Parathyroid adenoma (tissue), 2 donors: Measurements from ENCODE around the gene KHK.

Experiments used
- H2AFZ ChIP-seq: fragments of 300-600 bp; sonication (generic); one replicate; pipeline ENCODE4 v1.7.0; 2017; ENCODE audit warnings: antibody characterized with exemption, mild to moderate bottlenecking
- H3K27ac ChIP-seq: fragments of 300-600 bp; sonication (generic); one replicate; pipeline ENCODE4 v1.7.0; 2017
- H3K27me3 ChIP-seq: fragments of 300-600 bp; sonication (generic); one replicate; pipeline ENCODE4 v1.7.0; 2017; ENCODE audit warnings: low read length; ENCODE audit not compliant: control insufficient read depth, insufficient read depth
- H3K36me3 ChIP-seq: fragments of 300-600 bp; sonication (generic); one replicate; pipeline ENCODE4 v1.7.0; 2017; ENCODE audit warnings: low read length; ENCODE audit not compliant: control insufficient read depth, insufficient read depth
- H3K4me1 ChIP-seq: fragments of 300-600 bp; sonication (generic); one replicate; pipeline ENCODE4 v1.7.0; 2017; ENCODE audit warnings: control low read depth
- H3K4me2 ChIP-seq: fragments of 300-600 bp; sonication (generic); one replicate; pipeline ENCODE4 v1.7.0; 2017; ENCODE audit warnings: low read length
- H3K4me3 ChIP-seq: fragments of 300-600 bp; sonication (generic); one replicate; pipeline ENCODE4 v1.7.0; 2017; ENCODE audit warnings: low read depth, low read length
- H3K79me2 ChIP-seq: fragments of 300-600 bp; sonication (generic); one replicate; pipeline ENCODE4 v1.7.0; 2017; ENCODE audit warnings: control low read depth
- H3K9ac ChIP-seq: fragments of 300-600 bp; sonication (generic); one replicate; pipeline ENCODE4 v1.7.0; 2017; ENCODE audit warnings: mild to moderate bottlenecking
- H3K9me3 ChIP-seq: fragments of 300-600 bp; sonication (generic); one replicate; pipeline ENCODE4 v1.7.0; 2017; ENCODE audit warnings: low read length; ENCODE audit not compliant: control insufficient read depth
- CTCF ChIP-seq: fragments of 300-600 bp; sonication (generic); IDR thresholded peaks from one replicate; pipeline ENCODE4 v1.7.0; 2017; ENCODE audit warnings: antibody characterized with exemption, mild to moderate bottlenecking
- donor health status: primary hyperparathyroidism.

Gene KHK

GRCh38 chr2:27053321-27053720, 33.3 kb upstream of the KHK start:
- Histone ChIP-seq H3K36me3 (no peaks in the 10 kb centered on the region), H3K4me1 (peaks cover 2% of the 10 kb centered on the region), H3K79me2 (no peaks in the 10 kb centered on the region), H3K27ac (no peak overlapping the region), H3K4me2 (no peak overlapping the region), H3K27me3 (no peaks in the 10 kb centered on the region), H3K4me3 (no peak overlapping the region), H2AFZ (no peak overlapping the region), H3K9ac (no peak overlapping the region), H3K9me3 (no peaks in the 10 kb centered on the region)
- TF ChIP-seq CTCF = no peak

- Histone ChIP-seq H3K4me3 (no peak overlapping the region), H3K9me3 (no peaks in the 10 kb centered on the region), H3K36me3 (no peaks in the 10 kb centered on the region), H3K4me1 (peaks cover 2% of the 10 kb centered on the region), H3K4me2 (no peak overlapping the region), H3K27ac (no peak overlapping the region), H2AFZ (no peak overlapping the region), H3K9ac (no peak overlapping the region), H3K79me2 (no peaks in the 10 kb centered on the region), H3K27me3 (no peaks in the 10 kb centered on the region)
- TF ChIP-seq CTCF = no peak
These were observed 32.8 kb upstream of the KHK start for GRCh38 chr2:27053776-27054175.

GRCh38 chr2:27054721-27055120, 31.9 kb upstream of the KHK start:
- H3K4me3 ChIP-seq = no peak overlapping the region
- H3K4me2 ChIP-seq = no peak overlapping the region
- H3K4me1 ChIP-seq = peaks cover 2% of the 10 kb centered on the region
- no peaks in the 10 kb centered on the region for H3K79me2 ChIP-seq
- no peak overlapping the region for H3K27ac ChIP-seq
- H2AFZ ChIP-seq = no peak overlapping the region
- no peak for TF ChIP-seq CTCF
- H3K27me3 ChIP-seq = no peaks in the 10 kb centered on the region
- no peaks in the 10 kb centered on the region for H3K9me3 ChIP-seq
- H3K9ac ChIP-seq = no peak overlapping the region
- H3K36me3 ChIP-seq = no peaks in the 10 kb centered on the region

- Histone ChIP-seq H3K79me2 (peaks cover 3% of the 10 kb centered on the region), H3K9me3 (no peaks in the 10 kb centered on the region), H3K9ac (no peak overlapping the region), H3K27me3 (no peaks in the 10 kb centered on the region), H3K4me1 (peaks cover 2% of the 10 kb centered on the region), H3K4me3 (no peak overlapping the region), H3K4me2 (no peak overlapping the region), H3K36me3 (no peaks in the 10 kb centered on the region), H2AFZ (no peak overlapping the region), H3K27ac (no peak overlapping the region)
- TF ChIP-seq CTCF = no peak
These were observed 29.4 kb upstream of the KHK start for GRCh38 chr2:27057184-27057583.

- H2AFZ ChIP-seq = no peak overlapping the region
- H3K27ac ChIP-seq = no peak overlapping the region
- no peaks in the 10 kb centered on the region for H3K4me1 ChIP-seq
- H3K4me3 ChIP-seq = no peak overlapping the region
- H3K9ac ChIP-seq = no peak overlapping the region
- TF ChIP-seq CTCF = no peak
- no peaks in the 10 kb centered on the region for H3K27me3 ChIP-seq
- H3K36me3 ChIP-seq = no peaks in the 10 kb centered on the region
- H3K79me2 ChIP-seq = peaks cover 3% of the 10 kb centered on the region
- no peaks in the 10 kb centered on the region for H3K9me3 ChIP-seq
- H3K4me2 ChIP-seq = no peak overlapping the region
These were observed 28.4 kb upstream of the KHK start for GRCh38 chr2:27058210-27058609.
